CD1c-positive myeloid dendritic cell (primary cell): ENCODE results near the gene PDIA2.

Experiments
- DNase-seq: peaks from one replicate; pipeline ENCODE4 v3.0.0-alpha.2; 2016; ENCODE audit errors: extremely low spot score

The PDIA2 gene

GRCh38 chr16:280005-280460 is 2.9 kb upstream of the PDIA2 start:
- DNase-seq, result no peak

DNA sequence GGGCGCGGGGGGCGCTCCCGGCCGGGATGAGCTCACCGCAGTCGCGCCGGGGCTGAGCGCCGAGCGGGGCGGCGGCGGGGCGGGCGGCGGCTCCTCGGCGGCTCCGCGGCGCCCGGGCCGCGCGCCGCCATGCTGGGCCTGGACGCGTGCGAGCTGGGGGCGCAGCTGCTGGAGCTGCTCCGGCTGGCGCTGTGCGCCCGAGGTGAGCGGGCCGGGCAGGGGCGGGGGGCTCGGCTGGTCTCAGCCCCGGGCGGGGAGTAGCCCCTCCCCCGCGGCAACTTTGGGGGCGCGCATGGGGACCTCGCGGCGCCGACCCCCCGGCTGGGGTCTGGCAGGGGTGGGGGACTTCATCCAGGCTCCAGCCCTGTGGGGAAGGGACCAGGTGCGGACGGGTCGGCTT is 2.4 kb upstream of the PDIA2 start, which contains the start of gene ARHGDIG:
TSS of gene ARHGDIG (plus strand) at position 40 of the 400 bp plus-strand sequence. CDS start at position 130, 90 bp downstream.
- no peak for DNase-seq

- no peak for DNase-seq
Measured at GRCh38 chr16:280991-281659, 1.8 kb upstream of the PDIA2 start.

DNA sequence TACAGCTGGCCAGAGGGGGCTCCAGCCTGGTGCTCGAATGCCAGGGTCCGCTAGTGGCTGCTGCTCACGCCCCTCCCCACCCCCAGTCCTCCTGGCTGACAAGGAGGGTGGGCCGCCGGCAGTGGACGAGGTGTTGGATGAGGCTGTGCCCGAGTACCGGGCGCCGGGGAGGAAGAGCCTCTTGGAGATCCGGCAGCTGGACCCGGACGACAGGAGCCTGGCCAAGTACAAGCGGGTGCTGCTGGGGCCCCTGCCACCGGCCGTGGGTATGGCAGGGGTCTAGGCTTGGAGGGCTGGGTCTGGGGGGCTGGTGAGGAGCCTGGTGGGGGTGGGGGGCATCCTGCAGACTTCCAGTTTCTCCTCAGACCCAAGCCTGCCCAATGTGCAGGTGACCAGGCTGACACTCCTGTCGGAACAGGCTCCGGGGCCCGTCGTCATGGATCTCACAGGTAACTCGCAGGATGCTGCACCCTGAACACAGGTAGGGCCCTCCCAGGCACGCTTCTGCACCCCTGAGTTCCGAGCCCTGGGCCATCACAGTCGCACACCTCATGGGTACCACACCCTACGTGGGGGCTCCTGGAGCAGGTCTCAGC is 1.2 kb upstream of the PDIA2 start:
- DNase-seq, result no peak

- no peak for DNase-seq
Measured at GRCh38 chr16:282491-282890, 473 bp upstream of the PDIA2 start.

DNA sequence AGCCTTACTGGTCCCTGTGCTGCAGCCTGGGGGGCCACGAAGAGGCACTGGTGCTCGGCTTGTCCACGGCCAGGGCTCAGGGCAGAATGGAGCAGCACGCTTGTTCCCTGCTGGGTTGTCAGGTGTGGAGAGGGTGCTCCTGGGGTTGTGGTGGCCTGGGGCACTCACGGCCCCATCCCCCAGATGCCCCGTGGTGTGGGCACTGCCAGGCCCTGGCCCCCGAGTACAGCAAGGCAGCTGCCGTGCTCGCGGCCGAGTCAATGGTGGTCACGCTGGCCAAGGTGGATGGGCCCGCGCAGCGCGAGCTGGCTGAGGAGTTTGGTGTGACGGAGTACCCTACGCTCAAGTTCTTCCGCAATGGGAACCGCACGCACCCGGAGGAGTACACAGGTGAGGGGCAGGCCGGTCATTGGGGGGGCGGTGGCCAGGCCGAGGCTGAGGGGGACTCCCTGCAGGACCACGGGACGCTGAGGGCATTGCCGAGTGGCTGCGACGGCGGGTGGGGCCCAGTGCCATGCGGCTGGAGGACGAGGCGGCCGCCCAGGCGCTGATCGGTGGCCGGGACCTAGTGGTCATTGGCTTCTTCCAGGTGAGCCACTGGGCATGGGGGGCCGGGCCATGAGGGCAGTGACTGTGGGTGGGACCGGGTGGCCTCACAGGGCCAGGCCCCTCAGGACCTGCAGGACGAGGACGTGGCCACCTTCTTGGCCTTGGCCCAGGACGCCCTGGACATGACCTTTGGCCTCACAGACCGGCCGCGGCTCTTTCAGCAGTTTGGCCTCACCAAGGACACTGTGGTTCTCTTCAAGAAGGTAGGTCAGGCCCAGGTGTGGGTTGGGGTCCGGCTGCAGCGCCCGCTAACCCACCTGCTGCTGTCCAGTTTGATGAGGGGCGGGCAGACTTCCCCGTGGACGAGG is 1.5 kb downstream of the PDIA2 start:
- DNase-seq, result no peak

- DNase-seq, result no peak
Measured at GRCh38 chr16:285146-286055, 2.4 kb downstream of the PDIA2 start.

DNA sequence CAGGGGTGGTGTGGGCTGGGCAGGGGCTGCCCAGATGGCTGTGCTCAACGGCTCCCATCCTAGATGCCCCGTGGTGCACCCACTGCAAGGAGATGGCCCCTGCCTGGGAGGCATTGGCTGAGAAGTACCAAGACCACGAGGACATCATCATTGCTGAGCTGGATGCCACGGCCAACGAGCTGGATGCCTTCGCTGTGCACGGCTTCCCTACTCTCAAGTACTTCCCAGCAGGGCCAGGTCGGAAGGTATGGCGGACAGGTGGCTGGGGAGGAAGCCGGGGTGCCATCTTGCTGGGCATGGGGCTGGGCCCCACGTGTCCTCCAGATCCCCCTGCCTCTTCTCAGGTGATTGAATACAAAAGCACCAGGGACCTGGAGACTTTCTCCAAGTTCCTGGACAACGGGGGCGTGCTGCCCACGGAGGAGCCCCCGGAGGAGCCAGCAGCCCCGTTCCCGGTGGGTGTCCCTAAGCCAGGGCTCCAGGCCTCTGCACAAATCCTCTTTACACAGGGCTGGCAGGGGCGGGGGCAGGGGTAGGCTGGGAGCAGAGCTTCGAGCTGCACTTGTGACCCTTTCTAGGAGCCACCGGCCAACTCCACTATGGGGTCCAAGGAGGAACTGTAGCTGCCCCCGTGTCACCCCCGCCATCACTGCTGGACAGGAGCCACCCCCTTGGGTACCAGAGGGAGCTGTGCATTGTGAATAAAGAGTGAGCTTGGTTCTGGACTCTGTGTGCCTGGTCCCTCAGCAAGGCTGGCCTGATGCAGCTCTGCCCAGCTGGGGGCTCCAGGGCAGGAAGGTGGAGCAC is 3.7 kb downstream of the PDIA2 start:
- no peak for DNase-seq

- no peak for DNase-seq
Measured at GRCh38 chr16:287298-287811, 4.4 kb downstream of the PDIA2 start.

DNA sequence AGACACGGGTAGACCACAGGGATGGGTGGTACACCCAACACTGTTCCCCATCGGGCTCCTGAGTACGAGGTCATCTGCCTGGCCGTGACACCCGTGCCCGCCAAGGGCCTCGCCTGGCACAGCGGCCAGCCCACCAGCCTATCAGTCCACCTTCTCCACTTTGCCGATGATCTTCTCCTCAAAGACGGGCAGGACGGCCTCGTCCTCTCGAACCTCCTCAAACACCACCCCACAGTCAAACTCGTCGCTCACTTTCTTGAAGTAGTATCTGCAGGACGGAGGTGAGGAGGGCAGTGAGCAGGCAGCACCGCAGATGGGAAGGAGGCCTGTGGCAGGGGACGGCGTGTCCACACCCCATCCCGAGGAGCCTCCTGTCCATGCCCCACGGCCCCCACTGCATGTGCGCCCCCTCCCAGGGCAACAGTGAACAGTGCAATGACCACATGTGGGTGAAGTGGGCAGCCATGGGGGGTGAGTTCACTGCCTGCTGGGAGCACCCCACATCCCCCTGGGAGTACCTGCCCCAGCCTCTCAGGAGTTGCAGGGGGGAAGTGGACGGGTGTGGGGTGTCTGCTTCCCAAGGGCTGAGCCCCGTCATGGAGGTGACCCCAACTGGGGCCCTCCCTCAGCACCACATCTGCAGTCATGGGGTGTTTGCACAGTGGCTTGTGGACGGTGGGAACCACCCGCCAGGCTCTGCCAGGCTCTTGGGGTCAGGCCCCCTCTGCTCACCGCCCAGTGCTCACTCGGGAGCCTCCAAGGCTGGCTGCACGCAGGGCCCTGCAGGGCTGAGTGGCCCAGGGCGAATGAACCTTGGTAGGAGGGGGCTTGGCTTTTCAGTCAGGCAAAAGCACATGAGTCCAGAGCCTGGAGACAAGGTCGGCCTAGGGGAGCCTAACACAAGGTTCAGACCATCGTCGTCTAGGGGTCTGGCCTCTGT is 5.3 kb downstream of the PDIA2 start:
- no peak for DNase-seq

DNA sequence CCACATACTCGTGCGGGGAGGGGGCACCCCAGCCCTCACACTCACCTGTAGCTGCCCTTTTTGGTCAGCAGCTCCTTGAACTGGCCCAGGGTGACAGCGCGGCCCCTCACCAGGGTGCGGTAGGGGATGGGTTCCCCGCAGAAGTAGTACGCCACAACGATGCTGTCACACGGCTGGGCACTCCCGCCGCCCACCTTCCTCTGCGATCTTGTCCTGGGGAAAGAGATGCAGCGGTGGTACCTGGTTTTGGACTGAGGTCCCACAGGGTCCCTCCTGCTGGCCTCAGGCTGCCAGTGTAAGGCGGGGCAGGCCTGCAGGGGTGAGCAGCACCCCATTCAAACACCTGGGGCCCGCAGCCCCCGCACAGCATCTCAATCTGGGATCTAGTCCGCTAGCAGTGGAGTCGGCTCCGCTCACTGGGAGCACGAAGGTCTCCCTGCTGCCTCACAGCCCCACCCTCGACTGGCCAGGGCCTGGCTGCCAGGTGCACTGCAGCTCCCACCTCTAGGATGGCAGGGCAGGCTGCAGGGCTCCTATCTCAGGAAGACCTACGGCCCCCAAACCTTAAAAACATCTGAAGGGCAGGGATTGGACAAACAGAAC is 6.5 kb downstream of the PDIA2 start:
- DNase-seq, result no peak

DNA sequence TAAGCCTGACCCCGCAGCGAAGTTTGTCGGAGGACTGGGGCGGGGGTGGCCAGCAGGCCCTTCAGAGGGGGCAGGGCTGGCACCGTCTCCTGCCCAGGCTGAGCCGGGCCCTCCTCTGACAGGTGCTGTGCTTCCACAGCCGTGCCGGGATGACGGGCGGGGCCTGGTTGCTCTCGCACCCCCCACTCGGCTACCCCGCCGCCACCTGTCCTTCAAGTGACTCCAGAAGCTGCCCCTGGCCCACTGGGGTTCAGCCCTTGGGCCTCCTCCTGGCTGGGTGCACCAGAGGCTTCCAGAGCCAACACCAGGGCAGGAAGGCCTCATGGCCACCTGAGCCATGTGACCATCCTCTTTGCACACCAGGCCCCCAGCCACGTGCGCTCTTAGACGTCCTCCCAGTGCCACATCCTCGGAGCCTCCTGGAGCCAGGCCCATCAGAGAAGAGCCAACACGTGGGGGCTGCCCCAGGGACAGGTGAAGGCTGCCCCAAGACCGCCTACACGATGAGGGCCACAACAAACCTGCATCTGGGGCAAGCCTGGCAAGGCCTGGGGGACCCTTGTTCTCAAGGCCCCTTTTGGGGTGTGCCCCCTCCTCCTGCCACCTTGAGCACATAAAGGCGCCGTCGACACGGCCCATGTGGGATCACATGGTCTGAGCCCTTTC is 7.2 kb downstream of the PDIA2 start:
- DNase-seq, result no peak

- no peak for DNase-seq
Measured at GRCh38 chr16:290681-291405, 7.9 kb downstream of the PDIA2 start.

DNA sequence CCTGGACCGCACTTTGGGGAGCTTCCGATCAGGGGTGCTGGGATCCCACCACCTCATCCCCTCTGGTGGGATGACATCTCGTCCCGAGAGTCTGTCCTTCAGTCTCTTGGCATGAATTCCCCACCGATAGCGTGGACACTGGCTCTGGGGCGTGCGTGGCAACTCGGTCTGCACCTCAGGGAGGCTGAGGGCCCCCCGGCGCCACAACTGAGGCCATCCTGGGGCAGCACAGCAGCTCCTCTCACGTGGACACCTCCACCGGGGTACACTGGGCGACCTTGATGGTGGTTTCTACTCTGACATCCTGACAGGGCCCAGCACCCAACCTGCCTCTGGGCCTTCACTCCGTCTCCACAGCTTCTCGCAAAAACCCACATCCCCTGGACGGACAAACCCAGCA is 8.6 kb downstream of the PDIA2 start:
- DNase-seq, result no peak

DNA sequence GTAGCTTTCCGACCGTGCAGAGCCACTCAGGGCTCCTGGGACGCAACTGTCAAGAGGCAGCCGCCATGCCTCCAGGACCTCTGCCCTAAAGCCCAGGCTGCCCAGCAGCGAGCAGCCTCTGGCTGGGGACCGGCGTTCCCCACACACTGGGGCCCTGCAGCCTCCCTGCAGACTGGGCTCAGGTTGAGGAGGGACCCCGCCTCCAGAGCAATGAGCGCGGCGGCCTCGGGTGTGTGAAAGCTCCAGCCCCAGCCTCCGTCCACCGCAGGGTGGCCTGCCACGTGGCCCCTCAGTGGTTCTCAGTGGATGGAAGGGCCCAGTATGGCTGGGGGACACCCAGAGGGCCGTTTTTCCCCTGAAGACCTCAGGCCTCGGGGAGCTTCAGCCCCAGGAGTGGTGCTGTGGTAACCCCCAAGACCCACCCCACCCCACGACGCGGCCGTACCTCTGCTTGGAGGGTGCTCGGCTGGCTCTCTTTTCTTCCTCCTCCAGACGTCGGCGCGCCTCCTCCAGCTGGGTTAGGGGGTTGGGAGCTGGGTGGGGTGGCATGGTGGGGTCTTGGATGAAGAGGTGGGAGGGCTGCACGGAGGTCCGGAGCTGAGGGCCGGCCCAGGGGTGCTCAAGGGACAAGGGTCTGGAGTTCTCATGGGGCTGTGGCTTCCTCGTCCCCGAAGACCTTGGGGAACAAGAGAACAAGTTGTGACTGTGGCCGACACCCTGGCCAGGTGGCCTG is 10.2 kb downstream of the PDIA2 start:
- DNase-seq, result no peak

DNA sequence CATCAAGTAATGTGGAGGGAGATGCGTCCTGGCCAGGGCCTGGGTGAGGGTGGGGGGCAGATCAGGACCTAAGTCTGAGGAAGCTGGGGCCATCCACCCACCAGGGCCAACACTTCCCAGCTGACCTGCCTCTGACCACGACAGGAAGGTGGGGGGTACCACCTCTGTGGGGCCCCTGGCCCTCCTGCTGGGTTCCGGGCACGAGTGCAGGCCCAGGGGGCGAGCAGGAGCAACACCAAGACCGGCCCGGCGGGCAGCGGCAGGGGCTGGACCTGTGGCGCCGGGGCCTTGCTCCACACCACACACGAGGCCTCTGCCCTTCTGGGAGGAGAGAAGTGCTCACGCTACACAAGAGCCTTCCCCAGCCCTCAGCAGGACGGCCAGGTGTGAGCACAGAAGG is 13.3 kb downstream of the PDIA2 start:
- DNase-seq, result no peak
